Thyroid gland (tissue), 4 donors: ENCODE data around the gene NFE2L2. TPM values are rescaled to one million over a fixed set of nuclear protein-coding genes. Genes with fewer than 3 reads are reported as not detected.
"Not testable (repeated sequence)": the region's sequence is repeated elsewhere in the genome, so short reads cannot be mapped to it uniquely, and the experiment has no call there.

Experiments
- DNase-seq, 2 donors: peaks; one replicate each; pipeline ENCODE4 v3.0.0-alpha.2; 2019
- H3K27ac ChIP-seq, 3 donors: fragments of 200-600 bp; sonication (generic); 1 replicate in 2 of 3; 2 replicates in 1 of 3; pipeline ENCODE4 v1.5.1; 2016 to 2019; ENCODE audit warnings: mild to moderate bottlenecking in 1 of 3, moderate library complexity in 1 of 3
- H3K27me3 ChIP-seq: fragments of 200-600 bp; sonication (generic); one replicate; pipeline ENCODE4 v1.5.1; 2019
- H3K36me3 ChIP-seq, 2 donors: fragments of 200-600 bp; sonication (generic); one replicate each; pipeline ENCODE4 v1.5.1; 2016 to 2019
- H3K4me1 ChIP-seq, 2 donors: fragments of 200-600 bp; sonication (generic); one replicate each; pipeline ENCODE4 v1.5.1; 2017 to 2019
- H3K4me3 ChIP-seq, 3 donors: fragments of 200-600 bp; sonication (generic); replicated peaks in 1 of 3; 1 replicate in 2 of 3; 2 replicates in 1 of 3; pipeline ENCODE4 v1.5.1; 2016; ENCODE audit warnings: mild to moderate bottlenecking in 1 of 3
- H3K9me3 ChIP-seq: fragments of 200-600 bp; sonication (generic); one replicate; pipeline ENCODE4 v1.5.1; 2017
- CTCF ChIP-seq, 6 experiments: fragments of 200-600 bp in 3 of 6; fragments of 450-650 bp in 3 of 6; sonication (generic) in 3 of 6; IDR thresholded peaks; one replicate each; pipeline ENCODE4 v1.5.1; 2016 to 2019; ENCODE audit warnings: antibody characterized with exemption in 6 of 6, mild to moderate bottlenecking in 2 of 6, inconsistent platforms in 1 of 6, moderate library complexity in 1 of 6
- POLR2A ChIP-seq, 2 donors: fragments of 450-650 bp; IDR thresholded peaks; one replicate each; pipeline ENCODE4 v1.6.1; 2017; ENCODE audit warnings: antibody characterized with exemption in 2 of 2, mild to moderate bottlenecking in 2 of 2, moderate library complexity in 1 of 2
- WGBS, 2 donors: methylation state at CpG; one replicate each; pipeline ENCODE4 v1.1.5; 2017; 5-methylcytosine and 5-hydroxymethylcytosine counted together
- intact Hi-C: fragments of 100-400 bp; cut with DNase I; formaldehyde crosslinking; loops from one replicate; pipeline ENCODE4 v1.15.1; 2023
- total RNA-seq, 4 donors: library from RNA; depleted of rRNA; stranded (reverse); fragments of >200 nt; gene quantifications; one replicate each; pipeline ENCODE4 v1.2.3, GENCODE V29; 2016

The NFE2L2 gene
- total RNA-seq: 100 to 1,000 TPM; 139 to 157 (median 144) TPM

DNA sequence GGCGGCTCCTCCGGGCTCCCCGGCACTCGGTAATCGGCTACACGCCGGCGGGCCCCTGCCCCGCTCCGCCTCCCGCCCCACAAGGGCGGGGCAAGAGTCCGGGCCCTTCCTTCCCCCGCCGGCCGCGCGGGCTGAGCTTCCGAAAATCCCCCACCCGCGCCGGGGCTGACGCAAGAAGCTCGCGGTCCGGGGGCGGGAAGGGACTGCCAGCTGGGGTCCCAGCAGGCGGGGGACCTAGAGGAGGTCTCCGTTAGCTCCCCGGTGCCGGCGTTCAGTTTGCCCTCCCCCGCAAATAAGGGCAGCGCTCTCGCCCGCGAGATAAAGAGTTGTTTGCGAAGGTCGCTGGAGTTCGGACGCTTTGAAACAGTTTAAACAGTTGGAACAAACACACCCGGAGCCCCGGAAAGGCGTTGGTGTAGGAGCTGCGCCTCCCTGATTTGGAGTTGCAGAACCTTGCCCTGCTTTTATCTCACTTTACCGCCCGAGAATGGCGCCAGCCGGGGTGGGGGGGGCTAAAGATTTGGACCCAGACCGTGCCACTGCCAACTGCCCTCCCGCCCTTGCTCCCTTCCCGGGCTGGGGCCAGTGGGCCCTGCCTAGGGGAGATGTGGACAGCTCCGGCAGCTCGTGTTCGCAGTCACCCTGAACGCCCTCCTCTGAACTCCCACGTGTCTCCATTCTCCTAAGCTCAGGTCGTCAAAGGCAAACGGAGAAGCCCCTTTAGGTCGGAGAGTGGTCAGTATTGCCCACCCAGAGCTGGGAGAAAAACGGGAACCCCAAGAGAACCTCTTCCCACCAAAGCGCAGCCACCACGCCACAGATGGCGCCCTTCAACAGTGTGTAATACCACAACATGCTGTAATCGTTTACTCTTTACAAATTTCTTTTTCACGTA lies at the start of gene NFE2L2:
Gene NFE2L2 (minus strand): TSS at position 35 of the 895 bp plus-strand sequence. CDS start 151 bp downstream, outside the sequence.
- Histone ChIP-seq H3K27ac (peak within 1 kb of the TSS; percentile 100), H3K9me3 (no peaks in the 10 kb centered on the region), H3K4me1 (peaks cover 33 to 41% of the 10 kb centered on the region in 2 donors), H3K27me3 (no peaks in the 10 kb centered on the region), H3K36me3 (no peaks in the 10 kb centered on the region), H3K4me3 (peak within 1 kb of the TSS; percentile 93 to 100 (median 96))
- TF ChIP-seq POLR2A (IDR thresholded peaks at IDR 0.05) (peak; percentile 82 to 98), CTCF (IDR thresholded peaks at IDR 0.05) (peak in 2 of 6 experiments; percentile 17 to 35)
- intact Hi-C loops: loop anchor here (5.0 to 10.0 kb wide), 2 partner anchors 53 to 60 kb away; partner anchors contain the start of gene HNRNPA3
- 0 to 1% methylated on average over 36 to 37 of the region's 66 CpGs for WGBS, 2 donors
- peak; percentile 92 for DNase-seq

DNA sequence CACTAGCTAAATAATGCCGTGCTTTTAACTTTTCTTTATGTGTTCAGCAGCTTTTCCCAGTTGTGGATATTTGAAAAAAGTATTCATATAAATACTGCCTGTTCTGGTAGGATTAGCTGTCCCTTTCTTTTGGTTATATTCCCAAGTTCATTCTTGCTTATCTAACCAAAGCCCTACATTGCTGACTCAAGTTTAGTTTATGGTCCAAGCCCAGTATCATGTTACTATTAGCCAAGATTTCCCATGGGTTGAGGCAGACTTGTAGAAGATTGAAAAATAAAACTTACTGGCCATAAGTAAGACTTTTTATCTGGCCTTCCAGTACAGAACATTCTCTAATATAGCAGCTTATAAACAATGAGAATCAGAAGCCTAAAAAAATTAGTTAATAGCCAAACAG lies 49.7 kb upstream of the NFE2L2 start:
- 79 to 83% methylated on average over 1 of the region's 1 CpG for WGBS, 2 donors
- intact Hi-C loops: no loop called here
- Histone ChIP-seq H3K4me1 (peaks cover 8 to 32% of the 10 kb centered on the region in 2 donors), H3K27ac (peak overlapping the region; percentile 22 to 49 (median 49)), H3K36me3 (no peaks in the 10 kb centered on the region), H3K27me3 (no peaks in the 10 kb centered on the region), H3K9me3 (no peaks in the 10 kb centered on the region), H3K4me3 (no peak overlapping the region)
- DNase-seq: no peak
- no peak for TF ChIP-seq POLR2A (IDR thresholded peaks at IDR 0.05)
- TF ChIP-seq CTCF (IDR thresholded peaks at IDR 0.05): no peak

DNA sequence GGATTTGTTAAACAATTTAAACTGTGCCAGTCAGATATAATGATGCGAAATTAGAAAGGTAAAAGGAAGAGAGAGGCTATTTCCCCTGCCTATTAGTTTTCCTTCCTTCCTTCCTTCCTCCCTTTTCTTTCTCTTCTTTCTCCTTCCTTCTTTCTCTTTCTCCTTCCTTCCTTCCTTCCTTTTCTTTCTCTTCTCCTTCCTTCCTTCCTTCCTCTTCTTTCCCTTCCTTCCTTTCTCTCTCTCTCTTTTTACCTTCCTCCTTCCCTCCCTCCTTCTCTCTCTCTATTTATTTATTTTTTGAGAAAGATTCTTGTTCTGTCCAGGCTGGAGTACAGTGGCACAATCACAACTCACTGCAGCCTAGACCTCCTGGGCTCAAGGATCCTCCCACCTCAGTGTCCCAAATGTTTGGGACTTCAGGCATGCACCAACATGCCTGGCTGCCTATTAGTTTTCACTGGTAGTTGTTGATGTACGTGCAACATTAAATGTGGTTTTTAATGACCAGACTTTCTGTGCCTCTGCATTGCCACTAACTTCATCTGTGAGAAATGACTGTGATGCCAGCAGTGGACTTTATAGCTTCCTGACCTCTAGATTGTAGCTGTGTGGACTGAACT lies 48.7 kb upstream of the NFE2L2 start:
- Histone ChIP-seq H3K9me3 (no peaks in the 10 kb centered on the region), H3K27ac (peak overlapping the region in 2 of 3 donors; percentile 5 to 29), H3K36me3 (no peaks in the 10 kb centered on the region), H3K27me3 (no peaks in the 10 kb centered on the region), H3K4me3 (no peak overlapping the region), H3K4me1 (peaks cover 8 to 32% of the 10 kb centered on the region in 2 donors)
- no peak for DNase-seq
- 93 to 94% methylated on average over 2 of the region's 2 CpGs for WGBS, 2 donors
- TF ChIP-seq CTCF (IDR thresholded peaks at IDR 0.05) (no peak), POLR2A (IDR thresholded peaks at IDR 0.05) (no peak)
- intact Hi-C loops: no loop called here

- no peak overlapping the region for H3K4me3 ChIP-seq
- H3K4me1 ChIP-seq: peaks cover 8 to 32% of the 10 kb centered on the region in 2 donors
- 100% methylated on average over 1 of the region's 1 CpG for WGBS, 2 donors
- no peaks in the 10 kb centered on the region for H3K27me3 ChIP-seq
- intact Hi-C loops: no loop called here
- no peaks in the 10 kb centered on the region for H3K36me3 ChIP-seq
- TF ChIP-seq CTCF (IDR thresholded peaks at IDR 0.05): no peak
- no peak for TF ChIP-seq POLR2A (IDR thresholded peaks at IDR 0.05)
- DNase-seq: no peak
- H3K9me3 ChIP-seq: no peaks in the 10 kb centered on the region
- no peak overlapping the region for H3K27ac ChIP-seq
Observed at GRCh38 chr2:177312562-177312961, 48.0 kb upstream of the NFE2L2 start.

- H3K27me3 ChIP-seq, DNase-seq, H3K9me3 ChIP-seq, H3K27ac ChIP-seq, H3K4me3 ChIP-seq, H3K36me3 ChIP-seq, intact Hi-C loops: not testable (repeated sequence)
- peaks cover 0 to 16% of the 10 kb centered on the region in 2 donors for H3K4me1 ChIP-seq
- WGBS, 2 donors: 77% methylated on average over 7 of the region's 7 CpGs
Observed at GRCh38 chr2:177309672-177310309, 45.3 kb upstream of the NFE2L2 start.
